ENCODE results near the gene IFI16. TPM values are rescaled to one million over a fixed set of nuclear protein-coding genes. Genes with fewer than 3 reads are reported as not detected.

Gene IFI16
- total and polyA plus RNA-seq, 2 donors (not counting 3 experiments of a cell fraction or from before 2014, with no cell fraction given), result 52.8 to 183 TPM

- TF ChIP-seq POLR2A (IDR thresholded peaks at IDR 0.05; ENCODE audit: low read depth, low read length) (no peak), JUN (IDR thresholded peaks at IDR 0.05; ENCODE audit: borderline replicate concordance, insufficient read depth, insufficient read length, low read depth) (no peak), MYC (IDR thresholded peaks at IDR 0.05; ENCODE audit: low read depth, low read length) (no peak), POLR2AphosphoS5 (IDR thresholded peaks at IDR 0.05; ENCODE audit: insufficient read depth, low read depth, low read length) (no peak), FOS (IDR thresholded peaks at IDR 0.05; ENCODE audit: borderline replicate concordance, insufficient read depth, low read length) (no peak), EZH2 (IDR thresholded peaks at IDR 0.05; ENCODE audit: borderline replicate concordance, low read depth, low read length, severe bottlenecking) (no peak), GATA2 (IDR thresholded peaks at IDR 0.05; ENCODE audit: insufficient read depth, insufficient read length, low read depth, low read length) (no peak)
- TF ChIP-seq, protein P1, sequence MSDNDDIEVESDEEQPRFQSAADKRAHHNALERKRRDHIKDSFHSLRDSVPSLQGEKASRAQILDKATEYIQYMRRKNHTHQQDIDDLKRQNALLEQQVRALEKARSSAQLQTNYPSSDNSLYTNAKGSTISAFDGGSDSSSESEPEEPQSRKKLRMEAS (IDR thresholded peaks at IDR 0.05; ENCODE audit: insufficient read depth, insufficient read length), result no peak
- TF ChIP-seq, protein P2, sequence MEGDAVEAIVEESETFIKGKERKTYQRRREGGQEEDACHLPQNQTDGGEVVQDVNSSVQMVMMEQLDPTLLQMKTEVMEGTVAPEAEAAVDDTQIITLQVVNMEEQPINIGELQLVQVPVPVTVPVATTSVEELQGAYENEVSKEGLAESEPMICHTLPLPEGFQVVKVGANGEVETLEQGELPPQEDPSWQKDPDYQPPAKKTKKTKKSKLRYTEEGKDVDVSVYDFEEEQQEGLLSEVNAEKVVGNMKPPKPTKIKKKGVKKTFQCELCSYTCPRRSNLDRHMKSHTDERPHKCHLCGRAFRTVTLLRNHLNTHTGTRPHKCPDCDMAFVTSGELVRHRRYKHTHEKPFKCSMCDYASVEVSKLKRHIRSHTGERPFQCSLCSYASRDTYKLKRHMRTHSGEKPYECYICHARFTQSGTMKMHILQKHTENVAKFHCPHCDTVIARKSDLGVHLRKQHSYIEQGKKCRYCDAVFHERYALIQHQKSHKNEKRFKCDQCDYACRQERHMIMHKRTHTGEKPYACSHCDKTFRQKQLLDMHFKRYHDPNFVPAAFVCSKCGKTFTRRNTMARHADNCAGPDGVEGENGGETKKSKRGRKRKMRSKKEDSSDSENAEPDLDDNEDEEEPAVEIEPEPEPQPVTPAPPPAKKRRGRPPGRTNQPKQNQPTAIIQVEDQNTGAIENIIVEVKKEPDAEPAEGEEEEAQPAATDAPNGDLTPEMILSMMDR (IDR thresholded peaks at IDR 0.05; ENCODE audit: extremely low read depth in 1 of 2, insufficient read depth in 1 of 2, low read depth in 1 of 2, low read length in 2 of 2), result no peak
- no peak overlapping the region for H3K4me3 ChIP-seq (replicated peaks in 1 of 3; ENCODE audit: insufficient read depth in 1 of 3, low read depth in 1 of 3, low read length in 3 of 3)
- no peaks in the 10 kb centered on the region for H3K9me3 ChIP-seq (replicated peaks; ENCODE audit: control insufficient read depth, insufficient read depth, low read length)
- H3K79me2 ChIP-seq (ENCODE audit: control insufficient read depth, insufficient read depth, low read length), result no peaks in the 10 kb centered on the region
- FAIRE-seq, result no peak
- H3K9ac ChIP-seq (replicated peaks; ENCODE audit: extremely low read depth, insufficient read depth, low read length), result no peak overlapping the region
- no peaks in the 10 kb centered on the region for H3K36me3 ChIP-seq (ENCODE audit: control insufficient read depth in 2 of 2, extremely low read depth in 1 of 2, insufficient read depth in 2 of 2, low read length in 2 of 2)
- peaks cover 7 to 16% of the 10 kb centered on the region in 2 experiments for H3K27me3 ChIP-seq (ENCODE audit: control insufficient read depth in 2 of 2, insufficient read depth in 2 of 2, low read length in 2 of 2)
- intact Hi-C loops (cut with micrococcal nuclease), result no loop called here
- no peaks in the 10 kb centered on the region for H4K20me1 ChIP-seq (replicated peaks; ENCODE audit: control insufficient read depth, extremely low read depth, insufficient read depth, low read length)
- H3K4me2 ChIP-seq (ENCODE audit: insufficient read depth, low read length), result no peak overlapping the region
- no TSS peak for BruUV-seq (replicated peaks)
- H2AFZ ChIP-seq (ENCODE audit: low read depth, low read length), result no peak overlapping the region
- CTCF ChIA-PET, result interaction anchor here (1.0 to 1.5 kb wide), 2 partner anchors 12 to 24 kb away, joined by 3 to 9 read pairs; no protein-coding TSS in a partner anchor
- H3K27ac ChIP-seq (ENCODE audit: insufficient read depth, low read depth, low read length), result no peak overlapping the region
- H3K4me1 ChIP-seq (ENCODE audit: control insufficient read depth, extremely low read depth, insufficient read depth, low read length), result peaks cover 12% of the 10 kb centered on the region
- DNase-seq (ENCODE audit: low read depth, low spot score), result no peak
- dilution Hi-C loops (cut with MboI; ENCODE audit: extremely low pct_ligation_motif_present, low sequenced_read_pairs), result no loop called here
- POLR2A ChIA-PET, result no interaction called here
- no peaks in the 10 kb centered on the region for H3K9me1 ChIP-seq (replicated peaks; ENCODE audit: control insufficient read depth, extremely low read depth, insufficient read depth, low read length)
Observed at GRCh38 chr1:159084152-159084551, 74.4 kb downstream of the IFI16 start.

Measured in endothelial cell of umbilical vein (primary cell).